GM04504 (cell line): ENCODE results near the gene RPS10.
A peak's percentile ranks its signal among the peaks of the same experiment; 100 is the strongest.
"Not testable (repeated sequence)": the region's sequence is repeated elsewhere in the genome, so short reads cannot be mapped to it uniquely, and the experiment has no call there.

Experiments
- DNase-seq: peaks from one replicate; pipeline ENCODE4 v3.0.0-alpha.2; 2012; ENCODE audit warnings: low read depth

RPS10 gene

DNA sequence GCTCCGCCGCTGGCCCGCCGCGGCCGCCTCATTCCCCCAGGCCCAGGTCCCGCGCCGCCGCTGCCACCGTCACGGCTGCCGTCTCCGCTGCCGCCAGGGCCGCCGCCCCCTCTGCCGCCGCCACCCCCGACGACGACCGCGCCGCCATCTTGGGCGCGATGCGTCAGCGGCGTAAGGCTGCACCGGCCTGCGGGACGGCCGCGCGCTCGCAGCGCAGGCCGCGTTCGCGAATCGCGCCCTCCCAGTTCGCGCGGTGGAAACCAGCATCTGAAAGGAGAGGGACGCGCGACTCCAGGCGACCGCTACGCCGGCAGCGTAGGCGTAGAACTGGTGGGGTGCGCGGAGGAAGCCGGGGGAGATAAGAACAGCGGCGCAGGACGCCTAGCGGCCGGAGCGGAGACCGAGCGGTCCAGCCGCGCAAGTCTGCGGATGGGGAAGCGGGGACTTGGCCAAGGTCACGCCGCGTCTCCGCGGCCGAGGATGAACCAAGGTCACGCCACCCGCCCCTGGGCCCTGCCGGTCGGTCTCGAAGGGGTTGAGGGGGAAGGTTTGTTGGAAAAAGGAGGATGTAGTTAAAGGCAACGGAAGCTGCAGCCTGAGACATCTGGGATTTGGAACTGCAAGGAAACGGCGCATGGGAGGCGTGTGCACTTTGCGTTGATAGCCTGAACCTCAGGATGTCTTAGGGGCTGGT, 33.2 kb downstream of the RPS10 start, which contains the start of gene NUDT3:
TSS of gene NUDT3 (minus strand) at position 173 of the 694 bp plus-strand sequence. CDS start 307 bp downstream, outside the sequence.
- DNase-seq, result peak; percentile 85

DNA sequence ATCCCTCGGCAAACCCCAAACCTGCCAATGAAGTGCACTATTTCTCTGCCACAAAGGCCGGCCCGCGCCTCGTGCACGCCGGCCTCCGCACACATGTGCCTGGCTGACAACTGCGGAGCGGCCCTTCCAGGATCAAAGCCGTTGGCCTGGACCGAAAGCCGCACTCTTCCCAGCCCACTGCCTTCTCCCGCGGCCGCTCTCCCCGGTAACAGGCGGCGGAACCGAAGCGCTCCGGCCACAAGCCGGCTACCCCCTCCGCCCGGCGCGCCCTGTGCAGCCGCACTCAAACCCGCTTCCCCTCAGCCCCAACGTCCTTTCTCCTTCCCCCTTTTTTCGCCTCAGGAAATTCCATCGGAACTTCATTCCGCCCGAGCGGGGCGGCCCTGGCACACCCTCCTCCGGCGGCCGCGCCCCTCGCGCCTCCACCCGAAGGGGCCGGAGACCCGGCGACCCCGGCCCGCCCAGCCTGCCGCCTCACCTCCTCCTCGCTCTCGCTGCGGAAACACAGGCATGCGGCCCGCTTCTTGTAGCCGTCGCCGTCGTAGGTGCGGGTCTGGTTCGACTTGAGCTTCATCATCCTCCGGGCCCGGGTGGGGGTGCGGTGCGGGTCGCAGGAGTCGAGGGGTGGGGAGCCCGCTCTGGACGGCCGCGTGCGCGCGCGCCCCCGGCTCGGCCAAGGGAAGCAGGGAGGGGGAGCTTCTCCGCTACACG, 33.9 kb downstream of the RPS10 start:
- no peak for DNase-seq

DNA sequence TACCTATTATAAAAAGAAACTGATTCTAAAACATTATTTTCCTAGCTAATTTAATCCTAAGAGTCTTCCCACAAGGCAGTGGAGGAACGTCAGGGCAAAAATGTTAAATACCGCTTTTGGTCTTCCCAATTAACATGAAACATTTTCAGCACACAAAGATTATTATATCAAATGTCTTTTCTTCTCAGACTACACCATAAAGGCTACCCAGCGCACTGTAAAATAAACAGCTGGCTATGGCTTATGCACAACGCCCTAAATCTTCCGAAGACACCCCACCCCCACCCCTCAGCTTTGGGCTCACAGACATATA, 34.4 kb downstream of the RPS10 start:
- DNase-seq, result no peak

DNA sequence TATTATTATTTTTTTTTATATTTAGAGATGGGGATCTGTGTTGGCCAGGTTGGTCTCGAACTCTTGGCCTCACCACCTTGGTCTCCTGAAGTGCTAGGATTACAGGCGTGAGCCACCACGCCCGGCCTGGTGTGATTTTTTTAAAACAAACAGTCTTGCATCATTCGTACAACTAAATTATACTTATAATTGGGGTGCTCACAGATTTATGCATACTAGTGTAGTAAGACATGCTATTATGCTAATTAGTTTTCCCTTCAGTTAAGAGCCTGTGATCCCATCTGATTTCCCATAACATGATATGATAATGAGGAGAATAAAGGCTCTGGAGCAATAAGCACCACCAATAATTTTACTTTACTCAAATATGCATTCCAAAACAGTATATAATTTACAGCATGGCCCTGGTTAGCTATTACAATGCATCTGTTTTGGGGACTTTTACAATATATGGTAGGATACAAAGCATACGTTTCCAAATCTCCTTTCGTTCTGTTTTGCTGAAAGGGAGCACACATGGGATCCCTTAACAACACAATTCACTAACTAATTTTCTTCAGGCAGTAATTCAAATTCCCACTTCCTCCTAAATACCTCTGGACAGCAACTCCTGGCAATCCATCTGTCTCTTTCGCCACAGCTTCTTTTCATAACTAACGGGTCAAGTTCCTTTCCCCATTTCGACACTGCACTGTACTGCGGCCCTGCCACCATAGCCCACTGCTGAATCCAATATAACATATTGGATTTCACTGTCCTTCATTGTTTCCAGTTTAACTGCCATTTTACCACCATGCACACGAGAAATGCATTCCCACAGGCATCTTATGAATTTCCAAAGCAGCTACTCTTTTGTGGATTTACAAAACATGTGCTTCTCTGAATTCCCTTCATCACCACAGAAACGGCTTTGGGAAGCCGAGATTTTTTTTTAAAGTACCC, 35.1 kb downstream of the RPS10 start:
- peak; percentile 71 for DNase-seq

DNA sequence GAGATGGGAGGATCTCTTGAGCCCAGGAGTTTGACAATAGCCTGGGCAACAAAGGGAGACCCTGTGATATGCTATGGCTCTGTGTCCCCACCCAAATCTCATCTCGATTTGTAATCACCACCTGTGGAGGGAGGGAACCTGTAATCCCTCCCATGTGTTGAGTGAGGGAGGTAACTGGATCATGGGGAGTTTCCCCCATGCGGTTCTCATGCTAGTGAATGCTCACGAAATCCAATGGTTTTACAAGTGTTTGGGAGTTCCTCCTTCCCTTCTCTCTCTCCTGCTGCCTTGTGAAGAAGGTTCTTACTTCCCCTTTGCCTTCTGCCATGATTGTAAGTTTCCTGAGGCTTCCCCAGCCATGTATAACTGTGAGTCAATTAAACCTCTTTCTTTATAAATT, 36.8 kb downstream of the RPS10 start:
- DNase-seq, result no peak

DNA sequence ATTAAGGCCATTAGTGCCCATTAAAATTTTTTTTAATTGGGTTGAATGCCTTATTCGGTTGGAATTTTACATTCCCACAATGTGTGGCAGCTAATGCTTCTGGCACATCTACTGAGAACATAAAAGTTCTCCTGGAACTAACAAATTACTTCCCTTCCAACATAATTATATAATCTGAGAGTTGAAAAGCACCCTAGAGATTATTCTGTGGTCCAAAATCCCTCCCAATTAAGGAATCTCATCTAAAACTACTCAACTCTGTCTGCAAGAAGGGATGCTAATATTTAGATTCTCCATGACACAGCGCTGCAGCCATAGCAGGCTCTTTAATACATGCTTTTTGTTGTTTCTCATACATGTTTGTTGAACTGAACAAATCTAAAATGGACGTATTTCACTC, 37.4 kb downstream of the RPS10 start:
- no peak for DNase-seq

DNA sequence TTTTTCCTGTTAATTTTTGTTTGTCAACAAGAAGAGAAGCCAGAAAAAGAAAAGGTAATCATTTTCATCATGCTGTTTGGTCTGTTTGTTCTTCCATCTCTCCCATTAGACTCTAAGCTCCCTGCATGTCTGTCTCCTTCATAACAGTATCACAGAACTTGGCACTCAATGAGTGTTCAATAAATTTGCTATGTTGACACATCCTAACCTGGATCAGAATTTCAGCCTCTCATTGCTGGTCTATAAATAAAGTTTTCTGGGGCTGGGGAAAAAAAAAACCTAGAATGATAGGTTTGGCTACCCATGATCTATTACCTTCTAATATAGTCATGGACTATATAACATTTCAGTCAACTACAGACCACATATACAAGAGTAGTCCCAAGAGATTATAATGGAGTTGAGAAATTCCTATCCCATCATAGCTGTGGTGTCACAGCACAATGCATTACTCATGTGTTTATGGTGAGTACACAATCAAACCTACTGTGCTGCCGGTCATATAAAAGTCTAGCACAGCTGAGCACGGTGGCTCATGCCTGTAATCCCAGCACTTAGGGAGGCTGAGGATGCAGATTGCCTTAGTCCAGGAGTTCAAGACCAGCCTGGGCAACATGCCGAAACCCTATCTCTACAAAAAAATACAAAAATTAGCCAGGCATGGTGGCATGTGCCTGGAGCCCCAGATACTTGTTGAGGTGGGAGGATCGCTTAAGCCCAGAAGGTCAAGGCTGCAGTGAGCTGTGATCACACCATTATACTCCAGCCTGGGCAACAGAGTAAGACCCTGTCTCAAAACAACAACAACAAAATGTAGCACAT, 39.3 kb downstream of the RPS10 start:
- peak; percentile 77 for DNase-seq

DNA sequence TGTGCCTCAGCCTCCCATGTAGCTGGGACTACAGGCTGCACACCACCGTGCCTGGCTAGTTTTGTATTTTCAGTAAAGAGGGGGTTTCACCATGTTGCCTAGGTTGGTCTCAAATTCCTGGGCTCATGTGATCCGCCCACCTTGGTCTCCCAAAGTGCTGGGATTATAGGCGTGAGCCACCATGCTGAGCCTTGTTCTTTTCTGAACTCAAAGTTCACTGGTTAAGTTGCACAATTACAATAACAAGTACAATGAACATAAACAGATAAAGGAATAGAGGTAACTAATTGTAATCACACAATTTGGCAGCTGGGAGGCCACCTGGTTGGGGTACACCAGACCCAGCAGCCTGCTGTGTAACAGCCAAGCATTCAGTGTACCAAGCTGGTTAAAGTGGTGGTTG, 40.1 kb downstream of the RPS10 start:
- DNase-seq, result no peak

DNA sequence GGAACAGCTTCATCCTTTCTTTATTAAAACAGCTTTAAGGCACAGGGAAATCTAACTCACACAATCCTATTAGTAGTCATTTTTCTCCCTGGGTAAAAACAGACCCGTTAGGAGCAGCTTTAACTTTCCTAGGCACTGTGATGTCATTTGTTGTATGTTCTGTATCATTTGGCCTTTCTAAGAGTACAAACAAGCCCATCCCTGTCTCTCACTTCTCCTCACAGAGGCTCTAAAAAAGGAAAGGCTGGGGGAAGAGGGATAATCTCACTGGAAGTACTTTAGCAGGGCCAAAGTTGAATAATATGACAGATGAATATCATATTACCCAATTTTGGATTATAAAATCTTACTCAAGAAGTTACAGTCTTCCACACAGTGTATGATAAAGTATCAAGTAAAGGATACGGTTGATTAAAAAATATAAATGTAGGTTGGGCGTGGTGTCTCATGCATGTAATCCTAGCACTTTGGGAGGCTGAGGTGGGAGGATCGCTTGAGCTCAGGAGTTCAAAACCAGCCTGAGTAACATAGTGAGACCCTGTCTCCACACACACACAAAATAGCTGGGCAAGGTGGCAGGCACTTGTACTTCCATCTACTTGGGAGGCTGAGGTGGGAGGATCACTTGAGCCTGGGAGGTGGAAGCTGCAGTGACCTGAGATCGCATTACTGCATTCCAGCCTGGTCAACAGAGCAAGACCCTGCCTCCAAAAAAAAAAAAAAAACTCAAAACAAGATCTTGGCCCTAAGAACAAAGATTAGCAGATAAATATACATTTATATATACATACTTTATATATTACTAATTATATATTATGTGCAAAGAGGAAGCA, 41.3 kb downstream of the RPS10 start:
- no peak for DNase-seq

DNA sequence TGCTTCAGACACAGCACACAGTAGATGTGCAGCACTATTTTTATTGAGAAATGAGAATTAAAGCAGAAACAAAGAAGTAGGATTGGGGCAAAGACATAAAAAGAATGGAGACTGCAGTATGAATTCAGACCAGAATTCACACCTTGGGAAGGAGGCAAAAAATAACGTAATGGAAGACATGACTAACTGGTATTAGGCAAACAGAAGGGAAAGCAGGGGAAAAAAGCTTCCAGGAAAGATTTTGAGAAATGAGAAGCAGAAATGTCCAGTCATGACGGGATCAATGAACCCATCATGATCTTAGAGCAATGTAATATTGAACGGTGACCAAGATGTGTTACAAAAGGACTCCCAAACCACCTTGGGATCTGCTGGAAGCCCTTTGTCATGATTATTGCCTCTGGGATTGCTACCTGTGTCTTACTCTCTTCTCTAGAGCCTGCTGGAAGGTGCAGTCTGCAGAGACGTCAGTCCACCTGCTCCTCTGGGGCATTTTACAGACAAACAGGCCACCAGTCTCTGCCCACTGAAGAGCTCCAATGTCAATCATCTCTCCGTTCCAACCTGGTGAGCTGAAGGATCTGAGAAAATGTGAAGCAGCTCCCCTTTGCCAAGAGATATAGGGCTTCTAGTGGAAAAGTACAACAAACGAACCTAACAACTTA, 42.1 kb downstream of the RPS10 start:
- no peak for DNase-seq

DNA sequence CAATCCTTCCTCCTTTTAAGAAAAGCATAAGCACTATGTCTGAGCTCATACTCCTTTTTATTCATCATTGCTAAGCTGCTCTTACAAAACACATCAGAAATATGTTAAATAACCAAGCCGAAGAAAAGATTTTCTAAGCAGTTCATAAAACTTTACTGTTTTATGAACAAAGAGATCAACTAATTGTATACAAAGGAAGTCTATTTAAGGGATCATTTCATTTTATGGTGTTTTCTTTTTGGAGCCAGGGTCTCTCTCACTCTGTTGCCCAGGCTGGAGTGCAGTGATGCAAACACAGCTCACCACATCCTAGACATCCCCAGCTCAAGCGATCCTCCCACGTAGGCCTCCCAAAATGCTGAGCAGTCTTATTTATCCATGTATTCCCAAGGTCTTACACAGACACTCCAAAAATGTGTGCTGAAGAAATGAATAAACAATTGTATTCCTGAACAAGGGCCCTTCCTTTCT, 42.7 kb downstream of the RPS10 start:
- no peak for DNase-seq

DNA sequence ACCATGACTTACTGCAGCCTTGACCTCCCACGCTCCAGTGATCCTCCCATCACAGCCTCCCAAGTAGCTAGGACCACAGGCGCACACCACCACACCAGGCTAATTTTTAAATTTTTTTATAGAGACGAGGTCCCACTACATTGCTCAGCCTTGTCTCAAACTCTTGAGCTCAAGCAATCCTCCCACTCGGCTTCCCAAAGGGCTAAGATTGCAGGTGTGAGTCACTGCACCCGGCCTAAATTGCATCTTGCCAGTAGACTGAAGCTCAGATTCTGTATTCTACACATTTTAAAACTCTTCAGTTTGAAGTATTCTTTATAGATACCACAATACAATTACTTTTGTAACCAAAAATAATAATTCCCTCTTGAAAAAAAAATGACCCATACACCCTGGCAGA, 44.8 kb downstream of the RPS10 start:
- no peak for DNase-seq

DNA sequence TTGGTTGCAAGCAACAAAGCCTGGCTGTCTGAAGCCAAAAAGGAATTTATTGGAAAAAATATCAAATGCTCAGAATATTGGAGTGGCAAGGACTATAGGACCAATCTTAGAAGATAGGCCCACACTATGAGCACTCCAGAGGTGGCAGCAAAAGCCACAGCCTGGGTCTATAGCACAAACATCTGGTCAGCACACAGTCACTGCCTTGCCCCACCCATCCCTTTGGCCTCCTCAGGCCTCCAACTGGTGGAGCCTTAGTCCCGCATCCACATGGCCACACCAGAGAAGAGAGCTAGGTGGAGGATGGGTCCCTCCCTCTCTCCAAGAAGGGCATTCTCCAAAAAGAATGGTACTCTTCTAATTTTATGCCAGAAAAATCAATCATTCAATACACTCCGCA, 47.4 kb downstream of the RPS10 start:
- DNase-seq, result no peak

DNA sequence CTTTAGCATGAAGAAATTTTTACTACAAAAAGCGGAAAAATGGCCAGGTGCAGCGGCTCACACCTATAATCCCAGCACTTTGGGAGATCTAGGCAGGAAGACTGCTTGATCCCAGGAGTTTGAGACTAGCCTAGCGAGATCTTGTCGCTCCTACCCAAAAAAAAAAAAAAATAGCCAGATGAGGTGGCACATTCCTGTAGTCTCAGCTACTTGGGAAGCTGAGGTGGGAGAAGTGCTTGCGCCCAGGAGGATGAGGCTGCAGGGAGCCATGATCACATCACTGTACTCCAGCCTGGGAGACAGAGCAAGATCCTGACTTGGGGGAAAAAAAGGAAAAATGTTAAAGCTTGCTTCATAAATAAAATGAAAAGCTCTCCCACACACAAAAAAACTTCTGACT, 47.9 kb downstream of the RPS10 start:
- no peak for DNase-seq

DNA sequence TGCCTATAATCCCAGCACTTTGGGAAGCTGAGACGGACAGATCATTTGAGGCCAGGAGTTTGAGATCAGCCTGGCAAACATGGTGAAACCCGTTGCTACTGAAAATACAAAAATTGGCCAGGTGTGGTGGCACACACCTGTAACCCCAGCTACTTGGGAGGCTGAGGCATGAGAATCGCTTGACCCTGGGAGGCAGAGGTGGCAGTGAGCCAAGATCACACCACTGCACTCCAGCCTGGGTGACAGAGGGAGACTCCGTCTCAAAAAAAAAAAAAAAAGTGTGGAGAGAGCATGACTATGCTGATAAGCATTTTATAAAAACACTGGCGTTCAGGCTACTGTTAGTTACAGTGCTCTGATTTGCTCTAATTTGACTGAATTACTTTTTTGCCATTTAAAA, 48.3 kb downstream of the RPS10 start:
- DNase-seq, result not testable (repeated sequence)

DNA sequence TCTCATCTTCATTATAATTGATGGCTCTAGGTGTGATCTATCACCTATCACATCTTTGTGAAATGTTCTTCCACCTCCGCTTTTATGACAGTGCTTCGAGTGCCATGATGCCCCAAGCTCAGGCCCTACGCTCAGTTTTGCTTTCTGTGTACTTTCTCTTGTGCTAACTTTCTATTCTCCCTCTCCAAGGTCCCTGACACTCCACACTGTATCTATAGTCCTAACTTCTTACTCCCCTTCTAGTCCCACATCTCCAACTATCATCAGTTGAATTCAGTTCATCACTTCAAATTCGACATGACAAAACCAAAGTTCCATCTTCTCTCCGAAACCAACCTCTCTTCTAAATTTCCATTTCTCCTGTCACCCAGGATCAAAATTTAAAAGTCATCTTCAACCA, 50.0 kb downstream of the RPS10 start:
- DNase-seq, result no peak

DNA sequence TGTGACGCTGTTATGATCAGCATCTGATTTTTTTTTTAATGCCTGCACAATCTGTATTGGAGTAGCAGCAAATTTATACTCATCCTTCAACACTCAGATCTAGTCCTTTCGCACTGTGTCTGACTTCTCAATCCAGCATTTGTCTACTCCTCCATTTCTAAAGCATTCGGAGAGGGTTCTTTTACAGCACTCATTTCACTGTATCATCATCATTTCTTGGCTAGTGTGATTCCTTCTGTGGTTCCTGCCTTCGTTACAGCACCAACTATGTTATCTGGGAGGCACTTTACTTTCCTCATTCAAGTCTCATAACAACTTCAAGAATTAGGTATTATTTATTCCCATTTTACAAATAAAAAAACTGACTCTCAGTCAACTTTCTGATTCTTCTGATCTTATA, 51.4 kb downstream of the RPS10 start:
- DNase-seq, result no peak

DNA sequence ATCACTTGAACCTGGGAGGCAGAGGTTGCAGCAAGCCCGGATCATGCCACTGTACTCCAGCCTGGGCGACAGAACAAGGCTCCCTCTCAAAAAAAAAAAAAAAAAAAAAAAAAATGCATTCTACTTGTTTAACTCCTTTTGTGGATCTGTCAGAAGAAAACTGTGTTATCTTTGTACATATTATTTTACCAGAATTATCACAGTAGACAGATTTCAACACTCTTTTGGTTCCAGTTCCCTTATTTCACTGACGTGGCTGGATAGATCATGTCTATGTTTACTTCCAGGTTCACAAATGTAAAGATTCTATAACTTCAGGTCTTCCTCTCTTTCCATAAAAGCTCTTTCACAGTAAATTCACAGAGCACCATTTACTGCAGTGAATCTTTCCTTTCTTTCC, 51.8 kb downstream of the RPS10 start:
- no peak for DNase-seq

DNA sequence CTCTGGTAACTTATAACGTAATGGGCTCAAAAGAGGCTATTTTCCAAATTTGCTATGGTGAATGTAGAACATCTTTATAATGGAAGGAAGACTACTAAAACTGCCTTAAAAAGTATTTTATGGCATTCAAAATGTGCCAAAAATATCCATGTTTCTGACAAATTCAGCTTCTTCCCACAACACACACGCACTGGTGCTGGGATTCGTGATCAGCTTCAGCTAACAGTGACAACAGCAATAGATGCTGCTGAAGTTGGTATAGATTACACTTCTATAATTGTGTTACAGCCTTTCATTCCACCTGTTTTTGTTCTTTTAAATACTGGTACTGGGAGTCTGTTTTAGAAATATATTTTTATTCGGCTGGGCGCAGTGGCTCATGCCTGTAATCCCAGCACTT, 52.4 kb downstream of the RPS10 start:
- DNase-seq, result no peak

DNA sequence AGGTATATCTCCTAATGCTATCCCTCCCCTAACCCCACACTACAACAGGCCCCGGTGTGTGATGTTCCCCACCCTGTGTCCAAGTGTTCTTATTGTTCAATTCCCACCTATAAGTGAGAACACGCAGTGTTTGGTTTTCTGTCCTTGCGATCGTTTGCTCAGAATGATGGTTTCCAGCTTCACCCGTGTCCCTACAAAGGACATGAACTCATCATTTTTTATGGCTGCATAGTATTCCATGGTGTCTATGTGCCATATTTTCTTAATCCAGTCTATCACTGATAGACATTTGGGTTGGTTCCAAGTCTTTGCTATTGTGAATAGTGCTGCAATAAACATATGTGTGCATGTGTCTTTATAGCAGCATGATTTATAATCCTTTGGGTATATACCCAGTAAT, 54.0 kb downstream of the RPS10 start:
- DNase-seq, result not testable (repeated sequence)
